GM18858 (cell line): ENCODE data around the gene EGLN2.
"Not testable (repeated sequence)": the region's sequence is repeated elsewhere in the genome, so short reads cannot be mapped to it uniquely, and the experiment has no call there.

Experiments used
- ATAC-seq: cut with Tn5 transposase; IDR thresholded peaks from one replicate; pipeline ENCODE4 v1.9.1; 2021; ENCODE audit not compliant: unreplicated experiment

The EGLN2 gene

DNA sequence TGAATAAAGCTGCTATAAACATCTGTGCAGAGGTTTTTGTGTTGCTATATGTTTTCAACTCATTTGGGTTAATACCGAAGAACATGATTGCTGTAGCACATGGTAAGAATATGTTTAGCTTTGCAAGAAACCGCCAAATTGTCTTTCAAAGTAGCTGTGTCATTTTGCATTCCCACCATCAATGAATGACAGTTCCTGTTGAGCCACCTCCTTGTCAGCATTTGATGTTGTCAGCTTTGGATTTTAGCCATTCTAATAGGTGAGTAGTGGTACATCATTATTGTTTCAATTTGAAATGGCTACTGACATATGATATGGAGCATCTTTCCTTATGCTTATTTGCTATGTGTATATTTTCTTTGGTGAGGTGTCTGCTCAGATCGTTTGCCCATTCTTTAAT is 43.0 kb downstream of the EGLN2 start:
- ATAC-seq, result not testable (repeated sequence)

DNA sequence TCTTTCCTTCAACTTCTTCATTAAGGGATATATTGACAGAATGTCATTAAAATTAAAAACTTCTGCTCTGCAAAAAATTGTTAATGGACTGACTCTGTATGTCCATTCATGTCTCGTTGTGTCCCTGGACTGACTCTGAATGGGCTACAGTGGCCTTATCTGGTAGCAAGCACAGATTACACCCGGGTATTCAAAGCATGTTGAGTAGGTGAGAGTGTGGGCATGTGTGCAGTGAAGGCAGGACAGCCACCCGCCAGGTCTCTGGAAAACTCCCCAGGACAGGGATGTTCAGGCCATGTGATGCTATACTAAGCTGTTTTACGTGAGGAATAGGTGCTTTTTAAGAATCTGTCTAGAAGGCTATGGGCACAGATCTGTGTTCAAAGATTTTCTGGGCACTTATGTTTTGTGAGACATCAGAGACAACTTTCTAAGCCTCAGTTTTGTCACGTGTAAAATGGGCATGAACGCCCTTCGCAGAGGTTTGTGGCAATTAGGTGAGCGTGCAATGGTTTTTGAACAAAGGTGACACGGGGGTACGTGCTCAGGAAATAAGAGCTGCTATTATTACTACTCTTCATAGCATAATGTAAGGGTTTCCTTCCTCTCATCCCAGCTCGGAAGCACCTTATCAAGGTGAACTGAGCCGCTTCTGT is 44.1 kb downstream of the EGLN2 start:
- ATAC-seq, result not testable (repeated sequence)

GRCh38 chr19:40843653-40844052 is 44.7 kb downstream of the EGLN2 start:
- not testable (repeated sequence) for ATAC-seq

GRCh38 chr19:40846722-40847121 is 47.7 kb downstream of the EGLN2 start:
- not testable (repeated sequence) for ATAC-seq

DNA sequence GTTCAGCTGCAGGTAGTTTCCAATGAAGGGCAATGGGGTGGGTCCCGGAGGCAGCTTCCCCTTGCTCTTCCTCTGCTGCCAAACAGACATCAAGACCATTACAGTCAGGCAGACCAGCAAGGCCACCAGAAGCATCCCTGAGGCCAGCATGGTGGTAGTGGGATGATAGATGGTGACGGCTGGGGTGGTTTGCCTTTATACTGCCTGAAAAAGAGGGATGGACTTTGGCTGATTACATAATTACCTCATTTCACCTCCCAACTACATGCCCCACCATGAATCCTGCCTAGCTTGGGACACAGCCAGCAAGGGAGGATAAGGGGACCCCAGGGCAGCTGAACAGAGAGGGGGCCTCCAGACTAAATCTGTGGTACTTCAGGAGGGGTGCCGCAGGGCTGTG is 51.3 kb downstream of the EGLN2 start, which contains the start of gene CYP2A6:
Gene CYP2A6 (minus strand): TSS at position 171 of the 400 bp plus-strand sequence. CDS start 21 bp downstream, at position 150.
- ATAC-seq, result not testable (repeated sequence)

- ATAC-seq, result not testable (repeated sequence)
Observed at GRCh38 chr19:40852467-40853152, 53.6 kb downstream of the EGLN2 start.
